Subcutaneous adipose tissue (tissue), 4 donors: ENCODE measurements around the gene DENND4B. TPM values are rescaled to one million over a fixed set of nuclear protein-coding genes. Genes with fewer than 3 reads are reported as not detected.

Experiments used
- CTCF ChIP-seq: fragments of 450-650 bp; IDR thresholded peaks from one replicate; pipeline ENCODE4 v1.5.1; 2016; ENCODE audit warnings: low read depth, mild to moderate bottlenecking, control low read depth, antibody characterized with exemption, moderate library complexity
- total RNA-seq, 4 donors: library from RNA; depleted of rRNA; stranded (reverse); fragments of >200 nt; gene quantifications; one replicate each; pipeline ENCODE4 v1.1.0, GENCODE V29; 2016

DENND4B gene
- total RNA-seq, 4 donors from 2014 or later, result 33.8 to 67.6 (median 43.6) TPM

GRCh38 chr1:153973525-153973924 lies 27.0 kb upstream of the DENND4B start:
- no peak for TF ChIP-seq CTCF

DNA sequence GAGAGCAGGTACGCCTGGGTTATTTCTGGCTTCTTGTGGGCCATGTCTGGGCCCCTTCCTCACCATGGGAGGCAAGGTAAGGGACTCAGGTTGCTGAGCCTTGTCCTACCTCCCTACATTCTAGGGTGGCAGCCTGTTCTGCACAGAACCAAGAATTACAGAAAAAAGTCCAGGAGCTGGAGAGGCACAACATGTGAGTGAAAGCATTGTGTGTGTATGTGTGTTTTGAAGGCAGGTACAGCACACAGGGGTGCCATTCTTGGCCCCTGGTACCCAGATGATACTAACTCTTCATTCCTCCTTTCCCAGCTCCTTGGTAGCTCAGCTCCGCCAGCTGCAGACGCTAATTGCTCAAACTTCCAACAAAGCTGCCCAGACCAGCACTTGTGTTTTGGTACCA lies 26.6 kb upstream of the DENND4B start:
- no peak for TF ChIP-seq CTCF

- TF ChIP-seq CTCF, result no peak
These were observed 23.8 kb upstream of the DENND4B start for GRCh38 chr1:153970346-153970745.

GRCh38 chr1:153968972-153969371 lies 22.5 kb upstream of the DENND4B start:
- no peak for TF ChIP-seq CTCF

- TF ChIP-seq CTCF, result no peak
These were observed 21.9 kb upstream of the DENND4B start for GRCh38 chr1:153968408-153968807.

- TF ChIP-seq CTCF, result no peak
These were observed 21.5 kb upstream of the DENND4B start for GRCh38 chr1:153968000-153968363.

DNA sequence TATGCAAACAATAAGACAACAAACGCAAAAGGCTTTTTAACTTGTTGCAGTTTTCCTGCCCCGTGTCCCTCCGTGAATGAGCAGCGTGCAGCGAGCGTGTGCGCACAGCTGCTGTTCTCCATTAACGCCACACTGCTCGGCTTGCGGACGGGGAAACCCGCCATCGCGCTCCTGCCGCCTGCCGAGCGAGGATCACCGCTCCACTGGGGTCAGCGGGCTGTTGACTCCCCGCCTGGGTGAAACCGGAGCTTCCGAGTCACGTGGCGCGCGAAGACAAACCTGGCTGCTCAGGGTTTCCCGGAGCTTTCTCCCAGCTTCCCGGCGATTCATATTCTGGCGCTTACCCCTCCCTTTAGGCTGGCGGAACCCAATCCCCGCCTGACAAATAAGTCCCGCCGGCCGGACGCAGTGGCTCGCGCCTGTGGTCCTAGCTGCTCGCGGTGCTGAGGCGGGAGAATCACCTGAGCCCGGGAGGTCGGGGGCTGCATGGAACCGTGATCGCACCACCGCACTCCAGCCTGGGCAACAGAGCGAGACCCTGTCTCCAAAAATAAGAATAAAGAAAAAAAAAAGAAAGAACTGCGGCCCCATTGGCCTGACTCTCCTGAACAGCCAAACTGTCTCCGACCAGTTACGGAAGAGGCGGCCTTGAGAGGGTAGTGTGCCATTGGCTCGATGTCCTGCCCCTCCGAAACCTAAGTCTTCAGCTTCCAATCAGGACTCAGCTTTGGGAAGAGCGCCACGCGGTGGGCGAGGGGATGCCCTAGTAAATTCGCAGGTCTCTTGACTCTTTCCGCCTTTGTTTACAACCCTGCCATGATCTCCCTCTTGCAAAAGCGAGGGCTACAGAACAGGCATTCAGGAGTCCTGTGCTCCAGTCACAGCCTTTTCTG lies 20.8 kb upstream of the DENND4B start, which contains the start of gene CREB3L4:
Gene CREB3L4 (plus strand): TSS at position 796 of the 893 bp plus-strand sequence. CDS start 624 bp downstream, outside the sequence.
- no peak for TF ChIP-seq CTCF
